NT2/D1 (cell line): ENCODE data around the gene INAFM2.

Experiments
- DNase-seq: peaks from one replicate; pipeline ENCODE4 v3.0.0-alpha.2; 2011; ENCODE audit warnings: low read depth, low spot score
- H3K27me3 ChIP-seq: 2 replicates; pipeline ENCODE4 v1.6.0; 2011; ENCODE audit warnings: mild to moderate bottlenecking; ENCODE audit not compliant: insufficient read length, insufficient read depth
- H3K36me3 ChIP-seq: 2 replicates; pipeline ENCODE4 v1.6.1; 2011; ENCODE audit warnings: mild to moderate bottlenecking, low read length, mixed read lengths; ENCODE audit not compliant: insufficient read depth, insufficient read length
- H3K4me1 ChIP-seq: 2 replicates; pipeline ENCODE4 v1.5.1; 2011; ENCODE audit not compliant: insufficient read depth, insufficient read length
- H3K4me3 ChIP-seq: 2 replicates; pipeline ENCODE4 v1.5.1; 2011; ENCODE audit warnings: low read depth; ENCODE audit not compliant: insufficient read length
- H3K9ac ChIP-seq: 2 replicates; pipeline ENCODE4 v1.6.0; 2011; ENCODE audit warnings: low read depth; ENCODE audit not compliant: insufficient read length
- H3K9me3 ChIP-seq: 2 replicates; pipeline ENCODE4 v1.5.1; 2011; ENCODE audit warnings: mild to moderate bottlenecking, low read length; ENCODE audit not compliant: insufficient read depth
- SUZ12 ChIP-seq: IDR thresholded peaks from 2 replicates; pipeline ENCODE4 v1.6.1; 2011; ENCODE audit not compliant: insufficient read length, insufficient read depth; ENCODE audit errors: extremely low read depth
- YY1 ChIP-seq: IDR thresholded peaks from 2 replicates; pipeline ENCODE4 v1.6.1; 2011; ENCODE audit not compliant: insufficient read length, insufficient read depth
- ZNF274 ChIP-seq: IDR thresholded peaks from 2 replicates; pipeline ENCODE4 v1.6.1; 2011; ENCODE audit warnings: mild to moderate bottlenecking, low read depth, low read length

The INAFM2 gene

GRCh38 chr15:40340740-40341400, 17.4 kb downstream of the INAFM2 start, which contains the start of gene CCDC9B:
Gene CCDC9B (minus strand): TSS chr15:40340939. CDS start chr15:40340819, 120 bp downstream.
- no peak for DNase-seq
- no peaks in the 10 kb centered on the region for H3K9me3 ChIP-seq
- H3K36me3 ChIP-seq, result no peaks in the 10 kb centered on the region
- no peaks in the 10 kb centered on the region for H3K27me3 ChIP-seq
- no peak within 1 kb of the TSS for H3K4me3 ChIP-seq
- peak within 1 kb of the TSS; percentile 8 for H3K9ac ChIP-seq
- TF ChIP-seq ZNF274 (no peak), SUZ12 (no peak), YY1 (no peak)
- H3K4me1 ChIP-seq, result peaks cover 39% of the 10 kb centered on the region

- Histone ChIP-seq H3K9me3 (no peaks in the 10 kb centered on the region), H3K4me3 (no peak overlapping the region), H3K9ac (no peak overlapping the region), H3K36me3 (no peaks in the 10 kb centered on the region), H3K27me3 (no peaks in the 10 kb centered on the region), H3K4me1 (peaks cover 41% of the 10 kb centered on the region)
- DNase-seq, result no peak
- TF ChIP-seq YY1, result no peak
- TF ChIP-seq SUZ12, result no peak
- no peak for TF ChIP-seq ZNF274
Measured at GRCh38 chr15:40342416-40343320, 19.2 kb downstream of the INAFM2 start.

- no peaks in the 10 kb centered on the region for H3K9me3 ChIP-seq
- H3K27me3 ChIP-seq, result no peaks in the 10 kb centered on the region
- no peak for DNase-seq
- H3K9ac ChIP-seq, result no peak overlapping the region
- H3K36me3 ChIP-seq, result no peaks in the 10 kb centered on the region
- H3K4me3 ChIP-seq, result no peak overlapping the region
- TF ChIP-seq SUZ12 (no peak), ZNF274 (no peak), YY1 (no peak)
- peaks cover 37% of the 10 kb centered on the region for H3K4me1 ChIP-seq
Measured at GRCh38 chr15:40343512-40343911, 20.0 kb downstream of the INAFM2 start.

- no peaks in the 10 kb centered on the region for H3K27me3 ChIP-seq
- DNase-seq, result no peak
- H3K4me1 ChIP-seq, result peaks cover 37% of the 10 kb centered on the region
- H3K9ac ChIP-seq, result no peak overlapping the region
- TF ChIP-seq SUZ12, result no peak
- no peaks in the 10 kb centered on the region for H3K9me3 ChIP-seq
- no peak overlapping the region for H3K4me3 ChIP-seq
- no peaks in the 10 kb centered on the region for H3K36me3 ChIP-seq
Measured at GRCh38 chr15:40344217-40344616, 20.7 kb downstream of the INAFM2 start.

GRCh38 chr15:40344631-40345120, 21.2 kb downstream of the INAFM2 start:
- peaks cover 33% of the 10 kb centered on the region for H3K4me1 ChIP-seq
- H3K9me3 ChIP-seq, result no peaks in the 10 kb centered on the region
- H3K27me3 ChIP-seq, result no peaks in the 10 kb centered on the region
- TF ChIP-seq ZNF274, result no peak
- TF ChIP-seq YY1, result no peak
- TF ChIP-seq SUZ12, result no peak
- DNase-seq, result no peak
- H3K36me3 ChIP-seq, result no peaks in the 10 kb centered on the region
- H3K4me3 ChIP-seq, result no peak overlapping the region
- no peak overlapping the region for H3K9ac ChIP-seq

GRCh38 chr15:40345225-40345866, 21.9 kb downstream of the INAFM2 start:
- H3K36me3 ChIP-seq, result no peaks in the 10 kb centered on the region
- no peaks in the 10 kb centered on the region for H3K27me3 ChIP-seq
- H3K4me1 ChIP-seq, result peaks cover 28% of the 10 kb centered on the region
- H3K4me3 ChIP-seq, result no peak overlapping the region
- DNase-seq, result no peak
- H3K9ac ChIP-seq, result no peak overlapping the region
- TF ChIP-seq SUZ12 (no peak), ZNF274 (no peak), YY1 (no peak)
- no peaks in the 10 kb centered on the region for H3K9me3 ChIP-seq
